Measurements from ENCODE around the gene BATF3. TPM values are rescaled to one million over a fixed set of nuclear protein-coding genes. Genes with fewer than 3 reads are reported as not detected.

The BATF3 gene
- total RNA-seq, 1 experiment from 2014 or later, result 3.9 TPM

- no peak for TF ChIP-seq ARID4B (CRISPR knock-in tag; IDR thresholded peaks at IDR 0.05; ENCODE audit: borderline replicate concordance)
- no peak for TF ChIP-seq OVOL2 (CRISPR knock-in tag; IDR thresholded peaks at IDR 0.05; ENCODE audit: borderline replicate concordance)
- TF ChIP-seq GRHL2 (CRISPR knock-in tag; IDR thresholded peaks at IDR 0.05; ENCODE audit: insufficient replicate concordance, severe bottlenecking), result no peak
- TF ChIP-seq CDX4 (CRISPR knock-in tag; IDR thresholded peaks at IDR 0.05; ENCODE audit: borderline replicate concordance), result no peak
- TF ChIP-seq, protein P1, sequence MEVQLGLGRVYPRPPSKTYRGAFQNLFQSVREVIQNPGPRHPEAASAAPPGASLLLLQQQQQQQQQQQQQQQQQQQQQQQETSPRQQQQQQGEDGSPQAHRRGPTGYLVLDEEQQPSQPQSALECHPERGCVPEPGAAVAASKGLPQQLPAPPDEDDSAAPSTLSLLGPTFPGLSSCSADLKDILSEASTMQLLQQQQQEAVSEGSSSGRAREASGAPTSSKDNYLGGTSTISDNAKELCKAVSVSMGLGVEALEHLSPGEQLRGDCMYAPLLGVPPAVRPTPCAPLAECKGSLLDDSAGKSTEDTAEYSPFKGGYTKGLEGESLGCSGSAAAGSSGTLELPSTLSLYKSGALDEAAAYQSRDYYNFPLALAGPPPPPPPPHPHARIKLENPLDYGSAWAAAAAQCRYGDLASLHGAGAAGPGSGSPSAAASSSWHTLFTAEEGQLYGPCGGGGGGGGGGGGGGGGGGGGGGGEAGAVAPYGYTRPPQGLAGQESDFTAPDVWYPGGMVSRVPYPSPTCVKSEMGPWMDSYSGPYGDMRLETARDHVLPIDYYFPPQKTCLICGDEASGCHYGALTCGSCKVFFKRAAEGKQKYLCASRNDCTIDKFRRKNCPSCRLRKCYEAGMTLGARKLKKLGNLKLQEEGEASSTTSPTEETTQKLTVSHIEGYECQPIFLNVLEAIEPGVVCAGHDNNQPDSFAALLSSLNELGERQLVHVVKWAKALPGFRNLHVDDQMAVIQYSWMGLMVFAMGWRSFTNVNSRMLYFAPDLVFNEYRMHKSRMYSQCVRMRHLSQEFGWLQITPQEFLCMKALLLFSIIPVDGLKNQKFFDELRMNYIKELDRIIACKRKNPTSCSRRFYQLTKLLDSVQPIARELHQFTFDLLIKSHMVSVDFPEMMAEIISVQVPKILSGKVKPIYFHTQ (CRISPR knock-in tag; IDR thresholded peaks at IDR 0.05), result no peak
- TF ChIP-seq CTCF (IDR thresholded peaks at IDR 0.05), result no peak
- TF ChIP-seq, protein P2, sequence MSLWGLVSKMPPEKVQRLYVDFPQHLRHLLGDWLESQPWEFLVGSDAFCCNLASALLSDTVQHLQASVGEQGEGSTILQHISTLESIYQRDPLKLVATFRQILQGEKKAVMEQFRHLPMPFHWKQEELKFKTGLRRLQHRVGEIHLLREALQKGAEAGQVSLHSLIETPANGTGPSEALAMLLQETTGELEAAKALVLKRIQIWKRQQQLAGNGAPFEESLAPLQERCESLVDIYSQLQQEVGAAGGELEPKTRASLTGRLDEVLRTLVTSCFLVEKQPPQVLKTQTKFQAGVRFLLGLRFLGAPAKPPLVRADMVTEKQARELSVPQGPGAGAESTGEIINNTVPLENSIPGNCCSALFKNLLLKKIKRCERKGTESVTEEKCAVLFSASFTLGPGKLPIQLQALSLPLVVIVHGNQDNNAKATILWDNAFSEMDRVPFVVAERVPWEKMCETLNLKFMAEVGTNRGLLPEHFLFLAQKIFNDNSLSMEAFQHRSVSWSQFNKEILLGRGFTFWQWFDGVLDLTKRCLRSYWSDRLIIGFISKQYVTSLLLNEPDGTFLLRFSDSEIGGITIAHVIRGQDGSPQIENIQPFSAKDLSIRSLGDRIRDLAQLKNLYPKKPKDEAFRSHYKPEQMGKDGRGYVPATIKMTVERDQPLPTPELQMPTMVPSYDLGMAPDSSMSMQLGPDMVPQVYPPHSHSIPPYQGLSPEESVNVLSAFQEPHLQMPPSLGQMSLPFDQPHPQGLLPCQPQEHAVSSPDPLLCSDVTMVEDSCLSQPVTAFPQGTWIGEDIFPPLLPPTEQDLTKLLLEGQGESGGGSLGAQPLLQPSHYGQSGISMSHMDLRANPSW (CRISPR knock-in tag; conservative IDR thresholded peaks at IDR 0.05; ENCODE audit: low read depth), result no peak
- no peak for TF ChIP-seq ATF2 (CRISPR knock-in tag; IDR thresholded peaks at IDR 0.05; ENCODE audit: borderline replicate concordance, low read depth)
- no peak for TF ChIP-seq ERG (CRISPR knock-in tag; IDR thresholded peaks at IDR 0.05)
- no peak for TF ChIP-seq ZNF263 (CRISPR knock-in tag; IDR thresholded peaks at IDR 0.05; ENCODE audit: low read depth)
These were observed 22.8 kb upstream of the BATF3 start (continued) for GRCh38 chr1:212722270-212722957.
